K562 (cell line): ENCODE measurements around the gene SFXN3. TPM values are rescaled to one million over a fixed set of nuclear protein-coding genes. Genes with fewer than 3 reads are reported as not detected.
A peak's percentile ranks its signal among the peaks of the same experiment; 100 is the strongest.

Source experiments
- GATAD2B ChIP-seq: fragments of 450-650 bp; IDR thresholded peaks from 2 replicates; pipeline ENCODE4 v1.6.1; 2017; ENCODE audit warnings: mild to moderate bottlenecking, borderline replicate concordance
- HDAC2 ChIP-seq: fragments of 450-650 bp; IDR thresholded peaks from 2 replicates; pipeline ENCODE4 v1.6.1; 2016; ENCODE audit warnings: mild to moderate bottlenecking
- IRF9 ChIP-seq: fragments of 450-650 bp; IDR thresholded peaks from 2 replicates; pipeline ENCODE4 v1.6.1; 2016; ENCODE audit warnings: missing biosample characterization, missing genetic modification characterization
- KLF1 ChIP-seq: fragments of 450-650 bp; IDR thresholded peaks from 2 replicates; pipeline ENCODE4 v1.6.1; 2016; ENCODE audit warnings: missing genetic modification characterization, missing compliant biosample characterization
- NCOR1 ChIP-seq: fragments of 450-650 bp; IDR thresholded peaks from 2 replicates; pipeline ENCODE4 v1.6.1; 2016; ENCODE audit warnings: mild to moderate bottlenecking, moderate library complexity
- NELFE ChIP-seq: IDR thresholded peaks from 2 replicates; pipeline ENCODE4 v1.6.1; 2011; ENCODE audit warnings: mild to moderate bottlenecking; ENCODE audit not compliant: insufficient read depth, insufficient read length
- PCBP2 ChIP-seq: fragments of 200-400 bp; formaldehyde crosslinking; IDR thresholded peaks from 2 replicates; pipeline ENCODE4 v1.6.1; 2018; ENCODE audit warnings: low read length, low read depth, mild to moderate bottlenecking, moderate library complexity; ENCODE audit not compliant: poor library complexity, severe bottlenecking
- PHF8 ChIP-seq: fragments of 200-600 bp; sonication (generic); IDR thresholded peaks from 2 replicates; pipeline ENCODE4 v1.6.1; 2012; ENCODE audit warnings: mixed run types, mild to moderate bottlenecking, inconsistent platforms, low read length, moderate library complexity, borderline replicate concordance
- POLR2AphosphoS2 ChIP-seq: IDR thresholded peaks from 2 replicates; pipeline ENCODE4 v1.6.1; 2012; ENCODE audit warnings: low read length, improper control_type of control experiment
- POU5F1 ChIP-seq: fragments of 150-350 bp; IDR thresholded peaks from 2 replicates; pipeline ENCODE4 v1.6.1; 2014; ENCODE audit warnings: borderline replicate concordance, low read length, low read depth, mild to moderate bottlenecking; ENCODE audit not compliant: partially characterized antibody
- RUNX1 ChIP-seq: sonication (generic); IDR thresholded peaks from 2 replicates; pipeline ENCODE4 v1.6.1; 2016; ENCODE audit warnings: antibody characterized with exemption, low read depth
- SMARCC2 ChIP-seq: fragments of 450-650 bp; IDR thresholded peaks from 2 replicates; pipeline ENCODE4 v1.6.1; 2017; ENCODE audit warnings: antibody characterized with exemption, moderate library complexity, mild to moderate bottlenecking, low read depth
- SNIP1 ChIP-seq: fragments of 450-650 bp; IDR thresholded peaks from 2 replicates; pipeline ENCODE4 v1.7.1; 2017; ENCODE audit warnings: low read depth, mild to moderate bottlenecking
- SRSF3 ChIP-seq: fragments of 200-400 bp; formaldehyde crosslinking; IDR thresholded peaks from 2 replicates; pipeline ENCODE4 v1.6.1; 2016; ENCODE audit warnings: mild to moderate bottlenecking, low read length, moderate library complexity; ENCODE audit not compliant: insufficient read depth
- TAL1 ChIP-seq: fragments of 450-650 bp; IDR thresholded peaks from 2 replicates; pipeline ENCODE4 v1.6.1; 2016; ENCODE audit warnings: mild to moderate bottlenecking
- ZFP36 ChIP-seq: fragments of 150-350 bp; IDR thresholded peaks from 2 replicates; pipeline ENCODE4 v1.6.1; 2018; ENCODE audit warnings: low read length, low read depth; ENCODE audit not compliant: partially characterized antibody
- ZNF217 ChIP-seq: sonication (generic); formaldehyde crosslinking; IDR thresholded peaks from 2 replicates; pipeline ENCODE4 v1.8.0; 2022; ENCODE audit warnings: mild to moderate bottlenecking, missing genetic modification reagents
- ZNF23 ChIP-seq: fragments of 250-450 bp; sonication (Bioruptor Pico); IDR thresholded peaks from 2 replicates; pipeline ENCODE4 v1.4.0; 2020; ENCODE audit warnings: mild to moderate bottlenecking
- ZNF263 ChIP-seq: sonication (generic); formaldehyde crosslinking; IDR thresholded peaks from 2 replicates; pipeline ENCODE4 v1.8.0; 2022; ENCODE audit warnings: mild to moderate bottlenecking, missing genetic modification reagents, borderline replicate concordance
- ZNF445 ChIP-seq: fragments of 250-450 bp; sonication (Bioruptor Pico); IDR thresholded peaks from 2 replicates; pipeline ENCODE4 v1.4.0; 2020; ENCODE audit warnings: low read depth, mild to moderate bottlenecking, moderate library complexity
- polyA plus RNA-seq, 8 experiments: library from polyadenylated mRNA; depleted of rRNA in 4 of 8; stranded (reverse) in 5 of 8; unstranded in 3 of 8; fragments of >200 nt; fragmentation: Nextera tagmentation in 2 of 8; fragmentation: Illumina TruSeq in 1 of 8; extraction: Ambion mirVana in 2 of 8; extraction: Trizol in 1 of 8; gene quantifications; 2 replicates each; pipeline versions ENCODE4 v1.2.1 to v1.2.3, GENCODE V29; 2011 to 2014; ENCODE audit warnings: inconsistent platforms in 1 of 8, missing spikeins in 1 of 8
- total RNA-seq, 7 experiments: library from RNA; depleted of rRNA in 6 of 7; stranded (reverse); fragments of >200 nt in 6 of 7; fragmentation: Illumina TruSeq in 2 of 7; extraction: Trizol in 2 of 7; gene quantifications; 2 replicates each; pipeline versions ENCODE4 v1.2.1 to v1.2.3, GENCODE V29; 2011 to 2021; ENCODE audit warnings: low replicate concordance in 1 of 7
- TF ChIP-seq, protein P1 (sequence below): fragments of 450-650 bp; conservative IDR thresholded peaks from 2 replicates; pipeline ENCODE4 v1.6.1; 2016; ENCODE audit warnings: missing genetic modification characterization, low read depth, mild to moderate bottlenecking, control low read depth, missing compliant biosample characterization
- TF ChIP-seq, protein P2 (sequence below), 2 experiments: fragments of 450-650 bp; IDR thresholded peaks; 2 replicates each; pipeline ENCODE4 v1.6.1; 2018; ENCODE audit warnings: mild to moderate bottlenecking in 2 of 2, low read depth in 1 of 2; ENCODE audit not compliant: partially characterized antibody in 2 of 2

Gene SFXN3
- total and polyA plus RNA-seq, 9 of the 15 experiments (the other 6 are each of a cell fraction or from before 2014, with no cell fraction given), result 0.24 to 4.6 (median 0.86) TPM

DNA sequence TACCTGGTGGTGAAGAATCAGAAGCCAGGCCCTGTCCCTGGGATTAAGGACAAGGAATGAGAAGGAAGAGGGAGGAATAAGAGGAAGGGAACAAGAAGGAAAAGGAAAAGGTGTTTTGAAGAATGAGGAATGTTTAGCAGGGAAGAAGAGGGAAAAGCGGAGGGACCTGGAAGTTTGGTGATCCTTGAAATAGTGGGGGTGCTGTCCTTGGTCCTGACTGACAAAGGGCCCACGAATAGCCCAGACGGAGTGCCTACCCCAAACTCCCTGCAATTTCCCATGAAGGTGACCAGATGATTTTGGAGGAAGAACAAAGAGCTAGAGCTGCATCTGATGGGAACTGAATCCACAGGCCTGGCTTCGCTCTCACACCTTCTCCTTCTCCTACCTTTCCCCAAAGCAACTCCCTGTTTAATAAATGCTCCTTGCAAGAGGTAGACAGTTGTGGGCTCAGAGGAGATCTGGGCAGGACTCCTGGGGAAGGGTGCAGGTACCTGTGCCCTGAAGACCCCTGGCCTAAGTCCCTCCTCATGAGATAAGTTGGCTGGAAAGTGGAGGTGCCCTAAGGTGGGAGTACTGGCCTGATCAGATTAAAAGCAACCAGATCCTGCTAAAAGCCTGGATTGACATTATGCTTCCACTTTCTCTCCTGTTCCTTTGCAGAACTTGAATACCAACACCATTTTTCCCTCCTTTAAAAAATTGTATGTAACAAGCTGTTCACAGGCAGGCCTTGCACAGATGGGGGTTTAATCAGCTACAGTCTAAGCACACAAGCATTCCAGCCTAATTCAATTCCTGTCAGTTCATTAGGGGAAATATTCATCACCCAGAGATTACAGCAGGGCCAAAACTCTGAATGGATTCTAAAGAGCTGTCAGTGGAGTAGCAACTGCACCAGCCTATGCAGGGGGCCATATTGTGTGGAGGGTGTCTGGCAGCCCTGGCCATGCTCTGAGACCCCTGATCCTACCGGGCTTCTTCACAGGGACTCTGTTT is 50.2 kb downstream of the SFXN3 start (continued):
- TF ChIP-seq ZNF217 (no peak), SMARCC2 (no peak), TAL1 (no peak), IRF9 (tag) (no peak), POU5F1 (no peak), ZNF23 (CRISPR knock-in tag) (no peak), SRSF3 (no peak), POLR2AphosphoS2 (no peak), ZNF263 (CRISPR knock-in tag) (no peak), HDAC2 (no peak), NCOR1 (no peak), PCBP2 (no peak), RUNX1 (no peak), ZFP36 (no peak), GATAD2B (no peak), ZNF445 (CRISPR knock-in tag) (no peak), PHF8 (no peak), NELFE (no peak), KLF1 (tag) (no peak), SNIP1 (no peak)
- TF ChIP-seq, protein P1, sequence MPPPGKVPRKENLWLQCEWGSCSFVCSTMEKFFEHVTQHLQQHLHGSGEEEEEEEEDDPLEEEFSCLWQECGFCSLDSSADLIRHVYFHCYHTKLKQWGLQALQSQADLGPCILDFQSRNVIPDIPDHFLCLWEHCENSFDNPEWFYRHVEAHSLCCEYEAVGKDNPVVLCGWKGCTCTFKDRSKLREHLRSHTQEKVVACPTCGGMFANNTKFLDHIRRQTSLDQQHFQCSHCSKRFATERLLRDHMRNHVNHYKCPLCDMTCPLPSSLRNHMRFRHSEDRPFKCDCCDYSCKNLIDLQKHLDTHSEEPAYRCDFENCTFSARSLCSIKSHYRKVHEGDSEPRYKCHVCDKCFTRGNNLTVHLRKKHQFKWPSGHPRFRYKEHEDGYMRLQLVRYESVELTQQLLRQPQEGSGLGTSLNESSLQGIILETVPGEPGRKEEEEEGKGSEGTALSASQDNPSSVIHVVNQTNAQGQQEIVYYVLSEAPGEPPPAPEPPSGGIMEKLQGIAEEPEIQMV (tag), result no peak
- TF ChIP-seq, protein P2, sequence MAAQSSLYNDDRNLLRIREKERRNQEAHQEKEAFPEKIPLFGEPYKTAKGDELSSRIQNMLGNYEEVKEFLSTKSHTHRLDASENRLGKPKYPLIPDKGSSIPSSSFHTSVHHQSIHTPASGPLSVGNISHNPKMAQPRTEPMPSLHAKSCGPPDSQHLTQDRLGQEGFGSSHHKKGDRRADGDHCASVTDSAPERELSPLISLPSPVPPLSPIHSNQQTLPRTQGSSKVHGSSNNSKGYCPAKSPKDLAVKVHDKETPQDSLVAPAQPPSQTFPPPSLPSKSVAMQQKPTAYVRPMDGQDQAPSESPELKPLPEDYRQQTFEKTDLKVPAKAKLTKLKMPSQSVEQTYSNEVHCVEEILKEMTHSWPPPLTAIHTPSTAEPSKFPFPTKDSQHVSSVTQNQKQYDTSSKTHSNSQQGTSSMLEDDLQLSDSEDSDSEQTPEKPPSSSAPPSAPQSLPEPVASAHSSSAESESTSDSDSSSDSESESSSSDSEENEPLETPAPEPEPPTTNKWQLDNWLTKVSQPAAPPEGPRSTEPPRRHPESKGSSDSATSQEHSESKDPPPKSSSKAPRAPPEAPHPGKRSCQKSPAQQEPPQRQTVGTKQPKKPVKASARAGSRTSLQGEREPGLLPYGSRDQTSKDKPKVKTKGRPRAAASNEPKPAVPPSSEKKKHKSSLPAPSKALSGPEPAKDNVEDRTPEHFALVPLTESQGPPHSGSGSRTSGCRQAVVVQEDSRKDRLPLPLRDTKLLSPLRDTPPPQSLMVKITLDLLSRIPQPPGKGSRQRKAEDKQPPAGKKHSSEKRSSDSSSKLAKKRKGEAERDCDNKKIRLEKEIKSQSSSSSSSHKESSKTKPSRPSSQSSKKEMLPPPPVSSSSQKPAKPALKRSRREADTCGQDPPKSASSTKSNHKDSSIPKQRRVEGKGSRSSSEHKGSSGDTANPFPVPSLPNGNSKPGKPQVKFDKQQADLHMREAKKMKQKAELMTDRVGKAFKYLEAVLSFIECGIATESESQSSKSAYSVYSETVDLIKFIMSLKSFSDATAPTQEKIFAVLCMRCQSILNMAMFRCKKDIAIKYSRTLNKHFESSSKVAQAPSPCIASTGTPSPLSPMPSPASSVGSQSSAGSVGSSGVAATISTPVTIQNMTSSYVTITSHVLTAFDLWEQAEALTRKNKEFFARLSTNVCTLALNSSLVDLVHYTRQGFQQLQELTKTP (IDR thresholded peaks at IDR 0.05; ENCODE audit: low read depth in 1 of 2, partially characterized antibody in 2 of 2), result peak in 1 of 2 experiments; percentile 73
